T47D (cell line): ENCODE measurements around the gene GNA14.
"Not testable (repeated sequence)": the region's sequence is repeated elsewhere in the genome, so short reads cannot be mapped to it uniquely, and the experiment has no call there.

Source experiments
- DNase-seq, 2 experiments: peaks; one replicate each; pipeline versions ENCODE4 v3.0.0 to v3.0.0-alpha.2; 2011 to 2012; ENCODE audit warnings: low read depth in 1 of 2, low spot score in 1 of 2
- JUND ChIP-seq: IDR thresholded peaks from 2 replicates; pipeline ENCODE4 v1.6.1; 2012; ENCODE audit warnings: low read depth
- in situ Hi-C: cut with HindIII; loops from 2 replicates; pipeline ENCODE4 v1.10.0; 2016; ENCODE audit warnings: low sequenced_read_pairs, low pct_unique_long_range_greater_than_20kb

GNA14 gene

DNA sequence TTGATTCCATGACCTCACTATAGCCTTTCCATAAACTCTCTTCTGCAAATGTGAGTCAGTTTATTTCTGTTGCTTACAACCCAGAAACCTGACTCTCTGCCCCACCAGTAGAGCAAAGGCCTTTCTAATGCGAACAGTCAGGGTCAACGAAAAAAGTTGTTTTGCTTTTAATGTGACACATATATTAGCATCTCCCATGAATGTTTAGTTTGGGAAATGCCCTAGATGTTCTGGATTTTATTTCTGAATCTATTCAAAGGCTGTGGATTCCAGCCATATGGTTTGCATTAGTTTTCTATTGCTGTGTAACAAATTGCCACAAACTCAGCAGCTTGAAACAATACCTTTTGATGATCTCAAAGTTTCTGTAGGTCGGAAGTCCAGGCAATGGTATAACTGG lies 193.5 kb downstream of the GNA14 start:
- TF ChIP-seq JUND: no peak

DNA sequence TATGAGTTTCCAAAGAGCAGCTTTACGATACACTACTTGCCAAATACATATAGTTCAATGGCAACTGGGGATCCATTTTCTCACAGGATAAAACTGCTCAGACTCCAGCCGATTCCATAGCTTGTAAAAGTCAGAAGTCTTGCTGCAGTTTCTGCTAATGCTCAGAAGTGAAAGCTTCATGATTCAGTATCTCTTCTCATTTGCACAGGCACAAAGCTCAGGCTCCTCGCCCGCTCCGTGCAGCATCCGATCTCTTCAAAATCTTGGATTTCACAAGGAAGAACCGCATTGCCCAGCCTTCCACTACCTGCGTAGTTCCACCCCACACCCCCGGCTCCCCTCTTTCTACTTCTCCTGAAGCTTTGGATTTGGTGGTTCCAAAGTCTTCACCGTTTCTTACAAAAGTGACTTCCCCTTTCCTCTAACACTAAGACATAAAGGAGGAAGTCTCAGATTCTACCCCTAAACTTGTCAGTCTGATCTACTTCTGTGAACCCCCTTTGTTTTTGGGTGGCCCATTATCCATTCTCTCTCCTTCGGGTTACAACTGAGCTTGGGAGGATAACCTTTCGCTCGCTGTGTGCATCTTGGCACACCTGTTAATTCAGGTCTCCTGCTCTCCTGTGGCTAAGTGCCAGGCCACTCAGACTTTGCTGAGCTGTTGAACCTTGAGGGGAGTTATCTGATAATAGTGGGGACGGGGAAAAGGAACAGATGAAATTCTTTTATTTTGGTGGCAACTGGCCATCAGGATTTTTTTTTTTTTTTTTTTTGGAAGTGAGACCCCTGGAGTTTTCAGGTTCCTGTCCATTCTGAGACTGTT lies 194.1 kb downstream of the GNA14 start:
- DNase-seq: no peak
- no peak for TF ChIP-seq JUND
- in situ Hi-C loops: no loop called here

More for the DNA sequence above, 193.5 kb downstream of the GNA14 start:
- in situ Hi-C loops: no loop called here
- no peak for DNase-seq

DNA sequence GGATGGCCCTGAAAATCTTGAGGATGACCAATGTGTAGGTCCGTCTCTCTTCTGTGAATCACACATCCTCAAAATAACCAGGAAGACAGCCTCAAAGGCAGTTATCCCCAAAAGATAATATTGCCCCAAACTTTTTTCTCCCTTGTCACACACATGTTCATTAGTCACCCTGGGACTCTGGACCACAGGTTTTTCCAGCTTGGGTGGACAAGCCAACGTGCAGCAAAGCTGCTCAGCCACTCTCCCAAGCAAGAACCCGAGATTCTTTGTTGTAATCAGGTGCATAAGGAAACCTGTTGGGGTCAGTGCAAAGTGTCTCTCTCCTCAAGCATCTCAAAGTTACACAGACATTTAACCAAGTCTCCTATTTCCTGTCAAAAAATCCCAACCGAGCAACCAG lies 196.6 kb downstream of the GNA14 start:
- no peak for TF ChIP-seq JUND
- in situ Hi-C loops: no loop called here
- DNase-seq: no peak

DNA sequence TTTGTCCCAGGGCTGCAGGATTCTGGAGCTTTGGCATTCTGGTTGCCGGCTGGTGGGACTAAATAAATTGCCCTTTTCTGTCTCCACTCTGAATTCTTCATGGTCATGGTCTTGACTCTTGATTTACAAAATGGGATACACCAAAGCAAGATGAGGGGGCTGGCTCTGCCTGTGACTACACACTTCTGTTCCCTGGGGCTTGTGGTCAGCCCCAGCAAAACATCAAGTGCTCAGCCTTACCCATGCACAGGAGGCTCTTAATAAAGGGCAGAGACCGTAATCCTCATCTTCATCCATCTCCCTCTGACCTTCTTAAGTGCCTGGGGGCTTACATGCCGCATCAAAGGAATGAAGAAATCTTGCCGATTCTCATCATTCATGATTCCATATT lies 198.0 kb downstream of the GNA14 start:
- no peak for TF ChIP-seq JUND
- in situ Hi-C loops: no loop called here
- no peak for DNase-seq

DNA sequence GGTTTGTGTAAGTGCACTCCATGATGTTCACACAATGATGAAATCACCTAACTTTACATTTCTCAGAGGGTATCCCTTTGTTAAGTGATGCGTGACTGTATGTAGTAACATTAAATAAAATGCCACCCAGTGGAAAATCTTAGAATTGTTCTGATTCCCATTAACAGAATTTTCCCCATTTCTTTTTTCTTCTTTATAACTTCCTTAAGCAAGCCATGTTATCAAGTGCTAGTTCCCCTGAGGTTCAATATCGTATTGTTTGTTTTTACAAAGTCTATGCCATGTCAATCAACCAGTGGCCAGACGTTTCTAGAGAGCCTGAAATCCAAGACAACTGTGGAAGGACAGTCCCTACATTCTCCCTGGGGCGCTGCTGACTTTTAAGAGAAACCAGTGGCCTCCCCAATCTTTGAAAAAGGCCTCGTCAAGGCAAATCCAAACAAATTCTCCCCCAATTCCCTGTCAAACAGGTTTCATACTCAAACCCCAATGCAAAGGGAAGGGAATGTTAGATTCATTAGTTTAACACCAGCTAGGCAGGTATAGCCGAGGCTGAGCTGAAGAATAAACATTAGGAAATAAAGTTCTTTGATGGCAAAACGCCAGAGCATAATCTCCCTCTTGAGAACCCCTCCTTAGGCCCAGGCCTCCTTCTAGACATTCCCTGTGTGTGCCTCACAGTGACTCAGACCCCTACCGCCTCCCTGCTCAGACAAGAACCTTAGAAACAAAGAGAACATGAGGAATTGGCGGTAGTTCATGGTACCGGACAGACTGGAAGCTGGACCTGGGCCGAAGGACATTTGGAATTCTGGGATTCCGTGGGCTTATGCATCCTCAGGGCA lies 198.7 kb downstream of the GNA14 start:
- DNase-seq: peak in 1 of 2 experiments; percentile 13
- in situ Hi-C loops: no loop called here
- no peak for TF ChIP-seq JUND

DNA sequence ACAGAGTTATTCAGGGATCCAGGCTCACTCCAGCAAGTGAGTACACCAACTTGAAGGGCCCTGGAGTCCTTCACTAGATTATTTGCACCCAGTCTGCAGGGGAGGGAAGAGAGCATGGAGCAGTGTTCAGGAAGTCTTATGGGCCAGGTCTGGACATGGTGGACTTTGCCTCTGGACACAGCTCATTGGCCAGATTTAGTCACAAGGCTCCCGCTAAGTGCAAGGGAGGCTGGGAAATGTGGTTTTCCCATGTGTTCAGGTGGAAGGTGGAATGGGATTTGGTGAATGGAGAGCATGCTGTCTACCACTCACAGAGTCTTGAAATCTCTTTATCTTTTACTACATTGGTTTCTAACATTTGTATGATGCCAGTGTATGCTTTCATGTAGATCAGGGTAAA lies 200.5 kb downstream of the GNA14 start:
- in situ Hi-C loops: no loop called here
- no peak for TF ChIP-seq JUND
- peak in 1 of 2 experiments; percentile 6 for DNase-seq

DNA sequence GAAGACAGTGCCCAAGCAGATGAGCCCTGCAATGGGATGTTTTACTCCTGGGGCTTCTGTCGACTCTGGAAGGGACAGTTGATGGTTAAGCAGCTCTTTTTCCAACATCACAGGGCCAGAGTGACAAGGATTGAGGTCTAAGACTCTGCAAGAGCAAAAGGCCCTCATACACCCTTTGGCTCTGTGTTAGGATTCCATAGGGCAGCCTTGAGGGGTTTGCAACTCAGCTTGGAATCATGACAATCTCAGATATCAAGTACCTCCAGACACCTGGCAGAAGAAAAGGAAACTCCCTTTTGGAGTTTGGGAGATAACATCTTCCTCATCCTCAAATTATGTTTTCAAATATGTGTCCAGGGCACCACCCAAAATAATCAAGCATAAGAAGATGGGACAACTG lies 205.7 kb downstream of the GNA14 start:
- in situ Hi-C loops: no loop called here
- TF ChIP-seq JUND: no peak
- no peak for DNase-seq

DNA sequence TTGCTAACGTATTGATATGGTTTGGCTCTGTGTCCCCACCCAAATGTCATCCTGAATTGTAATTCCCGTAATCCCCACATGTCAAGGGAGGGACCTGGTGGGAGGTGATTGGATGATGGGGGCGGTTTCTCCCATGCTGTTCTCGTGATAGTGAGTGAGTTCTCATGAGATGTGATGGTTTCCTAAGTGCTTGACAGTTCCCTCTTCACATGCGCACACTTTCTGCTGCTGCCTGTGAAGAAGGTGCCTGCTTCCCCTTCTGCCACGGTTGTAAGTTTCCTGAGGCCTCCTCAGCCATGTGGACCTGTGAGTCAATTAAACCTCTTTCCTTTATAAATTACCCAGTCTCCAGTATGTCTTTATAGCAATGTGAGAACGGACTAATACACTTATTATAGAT lies 207.0 kb downstream of the GNA14 start:
- DNase-seq, in situ Hi-C loops: not testable (repeated sequence)

DNA sequence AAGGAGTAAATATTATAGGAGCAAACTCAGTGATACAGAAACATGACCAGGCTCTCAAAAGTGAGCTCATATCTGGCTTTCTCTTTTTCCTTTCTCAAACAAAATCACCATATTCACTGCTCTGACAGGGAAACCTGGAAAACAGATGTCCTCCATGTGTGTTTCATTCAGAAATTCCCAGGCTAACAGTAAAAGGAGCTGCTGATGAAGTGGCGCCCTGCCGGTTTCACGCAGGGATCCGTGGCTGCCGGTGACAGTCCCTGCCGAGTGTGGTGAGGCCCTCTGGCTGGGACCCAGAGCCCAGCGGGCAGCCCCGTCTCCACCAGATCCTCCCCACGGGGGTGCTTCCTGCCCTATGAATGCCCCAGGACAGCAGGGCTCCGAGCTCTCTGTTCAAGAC lies 208.1 kb downstream of the GNA14 start:
- no peak for DNase-seq
- no peak for TF ChIP-seq JUND
- in situ Hi-C loops: no loop called here

DNA sequence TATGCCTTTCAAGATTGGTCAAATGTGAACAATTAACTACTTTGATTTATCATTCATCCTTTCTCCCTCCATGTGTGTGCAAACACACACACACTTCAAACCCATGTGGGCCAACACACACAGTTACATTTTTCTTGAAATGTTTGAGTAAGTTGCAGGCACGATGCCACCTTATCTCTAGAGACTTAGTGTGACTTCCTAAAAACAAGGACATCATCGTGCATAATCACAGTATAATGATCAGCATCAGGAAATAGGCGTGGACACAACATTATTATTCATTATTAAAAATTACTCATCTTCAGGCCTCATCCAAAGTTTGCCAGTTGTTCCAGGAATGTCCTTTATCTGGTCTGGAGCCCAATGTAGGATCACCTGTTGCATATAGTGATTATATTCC lies 209.5 kb downstream of the GNA14 start:
- no peak for TF ChIP-seq JUND
- in situ Hi-C loops: no loop called here
- DNase-seq: no peak

DNA sequence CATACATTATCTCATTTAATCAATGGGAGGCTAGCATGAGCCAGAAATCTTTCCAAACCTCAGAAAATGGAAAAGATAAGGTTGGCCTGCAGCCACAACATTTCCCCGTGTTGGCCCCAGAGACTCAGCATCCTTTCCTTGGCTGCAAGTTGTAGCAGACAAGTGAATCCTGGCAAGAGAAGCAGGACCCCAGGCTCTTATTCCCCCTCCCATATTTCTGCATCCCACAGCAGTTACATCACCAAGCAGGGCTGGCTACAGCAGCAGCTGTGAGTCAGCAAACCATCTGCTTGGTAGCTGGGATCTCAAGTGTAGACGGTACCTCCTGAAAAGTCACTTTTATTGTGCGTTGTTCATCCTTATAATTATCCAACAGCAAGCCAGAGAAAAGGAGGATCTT lies 212.4 kb downstream of the GNA14 start:
- in situ Hi-C loops: no loop called here
- no peak for DNase-seq
- no peak for TF ChIP-seq JUND

DNA sequence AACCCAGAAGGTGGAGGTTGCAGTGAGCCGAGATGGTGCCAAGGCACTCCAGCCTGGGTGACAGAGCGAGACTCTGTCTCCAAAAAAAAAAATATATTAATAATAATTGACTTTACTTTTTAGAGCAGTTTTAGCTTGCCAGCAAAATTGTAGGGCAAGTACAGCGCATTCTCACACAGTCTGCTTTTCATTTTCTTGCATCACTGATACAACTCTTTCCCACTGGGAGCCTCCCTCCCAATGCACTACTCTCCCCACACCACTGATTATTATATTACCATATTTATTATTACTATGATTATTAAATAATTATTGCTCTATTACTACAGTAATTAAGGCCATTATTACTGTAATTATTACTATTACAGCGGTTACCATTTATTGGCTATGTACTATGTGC lies 212.8 kb downstream of the GNA14 start:
- TF ChIP-seq JUND: no peak
- in situ Hi-C loops: no loop called here
- no peak for DNase-seq

DNA sequence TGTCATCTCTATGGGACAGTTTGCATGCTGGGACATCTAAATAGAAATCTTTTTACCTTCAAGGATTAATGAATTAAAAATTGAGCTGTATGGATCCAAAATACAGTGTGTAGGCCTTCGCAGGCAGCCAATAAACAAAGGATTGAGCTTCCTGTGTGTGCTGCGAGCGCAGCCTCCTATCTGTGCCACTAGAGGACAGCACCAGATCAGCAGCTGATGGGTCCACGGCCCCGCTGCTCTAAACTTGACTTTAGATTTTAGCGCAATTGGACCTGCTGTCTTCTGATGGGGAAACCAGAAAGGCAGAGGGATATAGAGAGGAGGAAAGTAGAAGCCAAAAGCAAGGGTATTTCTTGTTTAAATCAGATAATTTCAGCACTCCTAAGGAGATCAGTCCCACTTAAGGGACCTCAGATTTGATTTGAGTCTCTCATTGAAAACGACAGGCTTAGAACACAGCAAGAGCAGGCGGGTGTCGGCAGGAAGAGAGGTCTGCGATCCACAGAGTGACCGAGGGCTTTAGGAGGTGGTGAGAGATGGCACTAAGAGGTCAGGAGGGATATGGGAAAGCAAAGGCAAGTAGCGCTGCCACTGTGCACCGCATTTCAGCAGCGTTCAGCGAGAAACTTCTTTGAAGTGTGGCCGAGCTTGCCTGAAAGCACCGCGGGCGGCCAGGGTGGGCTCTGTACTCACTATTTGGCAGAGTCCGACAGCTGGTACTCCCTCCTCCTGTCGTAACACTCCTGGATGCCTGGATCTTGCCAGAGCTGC lies 214.3 kb downstream of the GNA14 start:
- in situ Hi-C loops: no loop called here
- no peak for TF ChIP-seq JUND
- peak; percentile 52 to 66 for DNase-seq
